Measurements from ENCODE around the gene BTG3. TPM values are rescaled to one million over a fixed set of nuclear protein-coding genes. Genes with fewer than 3 reads are reported as not detected.

Gene BTG3
- total RNA-seq, 1 donor from 2014 or later = 61.3 TPM

GRCh38 chr21:17610911-17611310 lies 1.8 kb downstream of the BTG3 start:
- Histone ChIP-seq H3K36me3 (peaks cover 14% of the 10 kb centered on the region), H3K27me3 (no peaks in the 10 kb centered on the region), H3K4me1 (peaks cover 14% of the 10 kb centered on the region), H3K4me3 (peak overlapping the region; percentile 79), H3K27ac (peak overlapping the region; percentile 91), H3K9me3 (no peaks in the 10 kb centered on the region)
- intact Hi-C loops (cut with DNase I) = no loop called here
- no peak for TF ChIP-seq CTCF (IDR thresholded peaks at IDR 0.05)
- DNase-seq (no peak), ATAC-seq (no peak)

- no peak for TF ChIP-seq CTCF (IDR thresholded peaks at IDR 0.05)
- no peak for ATAC-seq
- DNase-seq = no peak
- no peaks in the 10 kb centered on the region for H3K27me3 ChIP-seq
- H3K27ac ChIP-seq = no peak overlapping the region
- H3K9me3 ChIP-seq = no peaks in the 10 kb centered on the region
- intact Hi-C loops (cut with DNase I) = no loop called here
- peaks cover 21% of the 10 kb centered on the region for H3K36me3 ChIP-seq
- H3K4me1 ChIP-seq = peaks cover 14% of the 10 kb centered on the region
- H3K4me3 ChIP-seq = no peak overlapping the region
Observed at GRCh38 chr21:17609681-17610080, 3.0 kb downstream of the BTG3 start.

- H3K9me3 ChIP-seq = no peaks in the 10 kb centered on the region
- H3K36me3 ChIP-seq = peaks cover 41% of the 10 kb centered on the region
- no peak for ATAC-seq
Observed at GRCh38 chr21:17607684-17608083, 5.0 kb downstream of the BTG3 start.

GRCh38 chr21:17602874-17603273 lies 9.8 kb downstream of the BTG3 start:
- Histone ChIP-seq H3K27ac (no peak overlapping the region), H3K36me3 (peaks cover 80% of the 10 kb centered on the region), H3K4me3 (no peak overlapping the region), H3K27me3 (no peaks in the 10 kb centered on the region), H3K9me3 (no peaks in the 10 kb centered on the region), H3K4me1 (no peaks in the 10 kb centered on the region)
- DNase-seq (no peak), ATAC-seq (no peak)
- no peak for TF ChIP-seq CTCF (IDR thresholded peaks at IDR 0.05)
- intact Hi-C loops (cut with DNase I) = no loop called here

More at GRCh38 chr21:17607684-17608083, 5.0 kb downstream of the BTG3 start:
- TF ChIP-seq CTCF (IDR thresholded peaks at IDR 0.05) = no peak
- no peak overlapping the region for H3K4me3 ChIP-seq
- H3K4me1 ChIP-seq = peaks cover 8% of the 10 kb centered on the region
- intact Hi-C loops (cut with DNase I) = no loop called here
- H3K27me3 ChIP-seq = no peaks in the 10 kb centered on the region
- no peak for DNase-seq
- no peak overlapping the region for H3K27ac ChIP-seq

- ATAC-seq = no peak
- H3K4me3 ChIP-seq = no peak overlapping the region
Observed at GRCh38 chr21:17598437-17598836, 14.3 kb downstream of the BTG3 start.

More at GRCh38 chr21:17598437-17598836, 14.3 kb downstream of the BTG3 start:
- no peaks in the 10 kb centered on the region for H3K4me1 ChIP-seq
- no peak overlapping the region for H3K27ac ChIP-seq
- no peaks in the 10 kb centered on the region for H3K9me3 ChIP-seq
- H3K27me3 ChIP-seq = no peaks in the 10 kb centered on the region
- no peak for DNase-seq
- intact Hi-C loops (cut with DNase I) = no loop called here
- peaks cover 94% of the 10 kb centered on the region for H3K36me3 ChIP-seq
- no peak for TF ChIP-seq CTCF (IDR thresholded peaks at IDR 0.05)
